HepG2 (cell line): ENCODE measurements around the gene WSB2. TPM values are rescaled to one million over a fixed set of nuclear protein-coding genes. Genes with fewer than 3 reads are reported as not detected.
"Not testable (repeated sequence)": the region's sequence is repeated elsewhere in the genome, so short reads cannot be mapped to it uniquely, and the experiment has no call there.

Experiments
- ATAC-seq: fragments of 200-7000 bp; cut with Tn5 transposase; 3 replicates; pipeline ENCODE4 v1.9.1; 2020; ENCODE audit warnings: mild to moderate bottlenecking, moderate library complexity
- BruUV-seq: library from RNA; stranded (reverse); fragments of 400-500 nt; replicated peaks from 2 replicates; lab custom pipeline; 2021; lab: Mats Ljungman, UMichigan
- CTCF ChIA-PET: fragments of 300-600 bp; formaldehyde crosslinking; extraction: SDS; loops from one replicate; lab custom pipeline; 2021; ENCODE audit warnings: low total read pairs, inconsistent platforms, low intra/inter-chr PET ratio; lab: Yijun Ruan, JAX
- POLR2A ChIA-PET: fragments of 350-600 bp; sonication (Branson Sonifier 250); formaldehyde crosslinking; loops from one replicate; lab custom pipeline; 2020; ENCODE audit warnings: antibody characterized with exemption, inconsistent platforms; lab: Yijun Ruan, JAX
- DNase-seq: peaks from one replicate; pipeline ENCODE4 v3.0.0-alpha.2; 2015; ENCODE audit warnings: low spot score
- FAIRE-seq: peaks from 3 replicates; lab custom pipeline; 2011; peaks lifted over from hg19 to GRCh38; lab: Jason Lieb, UNC
- H2AFZ ChIP-seq: one replicate; pipeline ENCODE4 v1.6.1; 2011; ENCODE audit warnings: low read length, inconsistent platforms
- H3K27ac ChIP-seq: fragments of 300-600 bp; 3 replicates; pipeline ENCODE4 v1.8.0; 2011; ENCODE audit warnings: mixed run types, mild to moderate bottlenecking, mixed read lengths, low read length, inconsistent platforms; ENCODE audit not compliant: insufficient read depth; ENCODE audit errors: extremely low read length
- H3K27me3 ChIP-seq, 2 experiments: fragments of 200-600 bp in 1 of 2; 2 replicates in 1 of 2; 3 replicates in 1 of 2; pipeline versions ENCODE4 v1.6.0 to v1.8.0; 2011; ENCODE audit warnings: low read length in 2 of 2, mild to moderate bottlenecking in 2 of 2, moderate library complexity in 2 of 2, inconsistent platforms in 1 of 2; ENCODE audit not compliant: insufficient read depth in 2 of 2, control insufficient read depth in 1 of 2
- H3K36me3 ChIP-seq, 2 experiments: fragments of 200-600 bp in 1 of 2; replicated peaks in 1 of 2; 2 replicates in 1 of 2; 3 replicates in 1 of 2; pipeline versions ENCODE4 v1.5.1 to v1.8.0; 2011; ENCODE audit warnings: low read length in 2 of 2, inconsistent platforms in 1 of 2; ENCODE audit not compliant: insufficient read depth in 2 of 2, control insufficient read depth in 1 of 2
- H3K4me1 ChIP-seq: 2 replicates; pipeline ENCODE4 v1.5.1; 2012; ENCODE audit warnings: low read length, inconsistent platforms; ENCODE audit not compliant: insufficient read depth
- H3K4me2 ChIP-seq: 2 replicates; pipeline ENCODE4 v1.6.0; 2011; ENCODE audit warnings: low read depth, low read length, inconsistent platforms
- H3K4me3 ChIP-seq, 3 experiments: fragments of 200-600 bp in 1 of 3; sonication (generic), shearing (Covaris generic) in 1 of 3; replicated peaks in 1 of 3; 2 replicates each; pipeline ENCODE4 v1.5.1; 2011 to 2016; ENCODE audit warnings: low read length in 3 of 3, inconsistent platforms in 2 of 3, low read depth in 2 of 3, mild to moderate bottlenecking in 2 of 3, control low read depth in 1 of 3, mixed read lengths in 1 of 3; ENCODE audit not compliant: insufficient read depth in 1 of 3
- H3K79me2 ChIP-seq: one replicate; pipeline ENCODE4 v1.6.1; 2011; ENCODE audit warnings: low read length, inconsistent platforms; ENCODE audit not compliant: insufficient read depth
- H3K9ac ChIP-seq: 2 replicates; pipeline ENCODE4 v1.6.0; 2011; ENCODE audit warnings: mild to moderate bottlenecking, low read depth, low read length, inconsistent platforms; ENCODE audit not compliant: insufficient read depth
- H3K9me3 ChIP-seq: 2 replicates; pipeline ENCODE4 v1.5.1; 2012; ENCODE audit warnings: mild to moderate bottlenecking, low read length
- H4K20me1 ChIP-seq: 2 replicates; pipeline ENCODE4 v1.6.0; 2011; ENCODE audit warnings: inconsistent platforms, mild to moderate bottlenecking, low read length, moderate library complexity; ENCODE audit not compliant: insufficient read depth
- PRDM10 ChIP-seq: sonication (generic); formaldehyde crosslinking; IDR thresholded peaks from 2 replicates; pipeline ENCODE4 v1.4.0; 2020; ENCODE audit warnings: low read depth, missing genetic modification reagents
- SOX13 ChIP-seq, 3 experiments: fragments of 450-650 bp in 1 of 3; sonication (generic) in 1 of 3; formaldehyde crosslinking in 1 of 3; IDR thresholded peaks in 2 of 3; conservative IDR thresholded peaks in 1 of 3; 2 replicates each; pipeline versions ENCODE4 v1.5.0 to v1.6.1; 2016 to 2020; ENCODE audit warnings: antibody characterized with exemption in 1 of 3, mild to moderate bottlenecking in 1 of 3, missing compliant biosample characterization in 1 of 3, missing genetic modification reagents in 1 of 3, moderate library complexity in 1 of 3
- ZBTB34 ChIP-seq: sonication (generic); formaldehyde crosslinking; IDR thresholded peaks from 2 replicates; pipeline ENCODE4 v1.8.0; 2022; ENCODE audit warnings: mild to moderate bottlenecking, missing genetic modification reagents
- ZNF333 ChIP-seq: sonication (generic); formaldehyde crosslinking; IDR thresholded peaks from 2 replicates; pipeline ENCODE4 v1.4.0; 2020; ENCODE audit warnings: mild to moderate bottlenecking, missing genetic modification reagents, borderline replicate concordance
- ZNF781 ChIP-seq: sonication (generic); formaldehyde crosslinking; IDR thresholded peaks from 2 replicates; pipeline ENCODE4 v1.5.1; 2020; ENCODE audit warnings: borderline replicate concordance, mild to moderate bottlenecking, missing genetic modification reagents; ENCODE audit errors: not compliant biosample characterization
- WGBS: methylation state at CpG from one replicate; pipeline ENCODE4 v1.1.6; 2017; ENCODE audit warnings: low lambda C conversion rate; 5-methylcytosine and 5-hydroxymethylcytosine counted together
- in situ Hi-C: cut with HindIII; loops from 2 replicates; pipeline ENCODE4 v1.10.0; 2017; ENCODE audit warnings: low pct_unique_long_range_greater_than_20kb; ENCODE audit not compliant: extremely low pct_ligation_motif_present
- intact Hi-C: fragments of 100-400 bp; cut with micrococcal nuclease; formaldehyde crosslinking; loops from one replicate; pipeline ENCODE4 v1.10.0; 2022; ENCODE audit not compliant: unreplicated experiment
- polyA plus RNA-seq, 8 experiments: library from polyadenylated mRNA; depleted of rRNA in 3 of 8; stranded (reverse) in 7 of 8; unstranded in 1 of 8; fragments of >200 nt; fragmentation: Illumina TruSeq in 4 of 8; extraction: Trizol in 4 of 8; gene quantifications; 2 replicates each; pipeline versions ENCODE4 v1.2.1 to v1.2.3, GENCODE V29; 2011 to 2016; ENCODE audit warnings: low read depth in 4 of 8, missing spikeins in 1 of 8, mixed read lengths in 1 of 8; ENCODE audit not compliant: insufficient read depth in 1 of 8
- total RNA-seq, 5 experiments: library from RNA; depleted of rRNA; stranded (reverse); fragments of >200 nt; fragmentation: Illumina TruSeq; extraction: Trizol; gene quantifications; 2 replicates each; pipeline ENCODE4 v1.2.3, GENCODE V29; 2016; ENCODE audit warnings: low read depth in 1 of 5
- TF ChIP-seq, protein P1 (sequence below), 2 experiments: IDR thresholded peaks; 2 replicates each; pipeline ENCODE4 v1.6.1; 2011 to 2012; ENCODE audit warnings: low read length in 2 of 2, borderline replicate concordance in 1 of 2, low read depth in 1 of 2, mild to moderate bottlenecking in 1 of 2, moderate library complexity in 1 of 2
- TF ChIP-seq, protein P2 (sequence below): sonication (generic); formaldehyde crosslinking; IDR thresholded peaks from 2 replicates; pipeline ENCODE4 v1.4.0; 2020; ENCODE audit warnings: mild to moderate bottlenecking, missing genetic modification reagents

The WSB2 gene
- total and polyA plus RNA-seq, 2 of the 13 experiments (the other 11 are each of a cell fraction or from before 2014, with no cell fraction given): 31.0 to 82.8 TPM

DNA sequence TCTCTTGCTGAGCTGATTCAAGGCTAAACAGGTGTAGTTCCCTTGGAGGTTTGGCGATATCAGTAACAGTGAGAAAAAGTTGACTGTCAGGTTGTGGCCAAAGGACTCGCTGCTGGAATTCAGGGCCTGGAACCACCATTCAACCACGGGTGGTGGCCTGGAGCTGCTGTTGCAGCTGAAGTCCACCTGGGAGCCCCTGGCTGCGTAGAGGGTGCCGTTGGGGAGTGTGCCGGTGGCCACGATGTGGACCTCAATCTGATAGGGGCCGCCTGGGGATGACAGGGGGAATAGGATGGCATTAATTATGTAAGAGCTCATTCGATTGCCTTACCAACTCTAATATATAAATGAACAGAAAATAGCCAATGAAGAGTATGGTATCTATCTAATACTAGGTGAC, 21.2 kb upstream of the WSB2 start (continued):
- TF ChIP-seq, protein P1, sequence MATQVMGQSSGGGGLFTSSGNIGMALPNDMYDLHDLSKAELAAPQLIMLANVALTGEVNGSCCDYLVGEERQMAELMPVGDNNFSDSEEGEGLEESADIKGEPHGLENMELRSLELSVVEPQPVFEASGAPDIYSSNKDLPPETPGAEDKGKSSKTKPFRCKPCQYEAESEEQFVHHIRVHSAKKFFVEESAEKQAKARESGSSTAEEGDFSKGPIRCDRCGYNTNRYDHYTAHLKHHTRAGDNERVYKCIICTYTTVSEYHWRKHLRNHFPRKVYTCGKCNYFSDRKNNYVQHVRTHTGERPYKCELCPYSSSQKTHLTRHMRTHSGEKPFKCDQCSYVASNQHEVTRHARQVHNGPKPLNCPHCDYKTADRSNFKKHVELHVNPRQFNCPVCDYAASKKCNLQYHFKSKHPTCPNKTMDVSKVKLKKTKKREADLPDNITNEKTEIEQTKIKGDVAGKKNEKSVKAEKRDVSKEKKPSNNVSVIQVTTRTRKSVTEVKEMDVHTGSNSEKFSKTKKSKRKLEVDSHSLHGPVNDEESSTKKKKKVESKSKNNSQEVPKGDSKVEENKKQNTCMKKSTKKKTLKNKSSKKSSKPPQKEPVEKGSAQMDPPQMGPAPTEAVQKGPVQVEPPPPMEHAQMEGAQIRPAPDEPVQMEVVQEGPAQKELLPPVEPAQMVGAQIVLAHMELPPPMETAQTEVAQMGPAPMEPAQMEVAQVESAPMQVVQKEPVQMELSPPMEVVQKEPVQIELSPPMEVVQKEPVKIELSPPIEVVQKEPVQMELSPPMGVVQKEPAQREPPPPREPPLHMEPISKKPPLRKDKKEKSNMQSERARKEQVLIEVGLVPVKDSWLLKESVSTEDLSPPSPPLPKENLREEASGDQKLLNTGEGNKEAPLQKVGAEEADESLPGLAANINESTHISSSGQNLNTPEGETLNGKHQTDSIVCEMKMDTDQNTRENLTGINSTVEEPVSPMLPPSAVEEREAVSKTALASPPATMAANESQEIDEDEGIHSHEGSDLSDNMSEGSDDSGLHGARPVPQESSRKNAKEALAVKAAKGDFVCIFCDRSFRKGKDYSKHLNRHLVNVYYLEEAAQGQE (IDR thresholded peaks at IDR 0.05; ENCODE audit: borderline replicate concordance in 1 of 2, low read depth in 1 of 2, low read length in 2 of 2): no peak
- TF ChIP-seq ZNF781 (CRISPR knock-in tag) (no peak), ZBTB34 (CRISPR knock-in tag) (no peak), ZNF333 (CRISPR knock-in tag) (no peak), SOX13 (IDR thresholded peaks at IDR 0.05) (no peak), SOX13 (CRISPR knock-in tag; conservative IDR thresholded peaks at IDR 0.05 in 1 of 2, IDR thresholded peaks at IDR 0.05 in 1 of 2) (no peak), PRDM10 (CRISPR knock-in tag) (no peak)
- TF ChIP-seq, protein P2, sequence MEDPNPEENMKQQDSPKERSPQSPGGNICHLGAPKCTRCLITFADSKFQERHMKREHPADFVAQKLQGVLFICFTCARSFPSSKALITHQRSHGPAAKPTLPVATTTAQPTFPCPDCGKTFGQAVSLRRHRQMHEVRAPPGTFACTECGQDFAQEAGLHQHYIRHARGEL (CRISPR knock-in tag): no peak
- TF ChIP-seq, all 625 proteins: peak for 0

DNA sequence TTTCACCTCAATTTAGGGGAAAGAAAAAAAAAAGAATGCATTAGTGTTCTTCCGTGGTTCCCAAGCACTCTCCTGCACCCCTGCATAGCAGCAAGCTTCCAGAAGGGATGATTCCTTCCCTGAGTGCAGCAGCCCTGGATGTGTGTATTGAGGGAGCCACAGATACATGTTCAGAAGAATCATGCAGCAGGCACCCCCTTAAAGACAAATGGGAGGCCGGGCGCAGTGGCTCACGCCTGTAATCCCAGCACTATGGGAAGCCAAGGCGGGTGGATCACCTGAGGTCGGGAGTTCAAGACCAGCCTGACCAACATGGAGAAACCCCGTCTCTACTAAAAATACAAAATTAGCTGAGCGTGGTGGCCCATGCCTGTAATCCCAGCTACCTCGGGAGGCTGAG, 20.5 kb upstream of the WSB2 start:
- intact Hi-C loops, POLR2A ChIA-PET, H3K79me2 ChIP-seq, DNase-seq, H2AFZ ChIP-seq, H3K27ac ChIP-seq, H3K4me2 ChIP-seq, H3K4me1 ChIP-seq, ATAC-seq, H3K27me3 ChIP-seq, BruUV-seq, FAIRE-seq, in situ Hi-C loops, H3K4me3 ChIP-seq, H3K9ac ChIP-seq, H4K20me1 ChIP-seq, CTCF ChIA-PET, H3K9me3 ChIP-seq: not testable (repeated sequence)
- peaks cover 3 to 20% of the 10 kb centered on the region in 2 experiments; a peak in 3 of 5 replicates for H3K36me3 ChIP-seq
- WGBS: 98% methylated on average over 9 of the region's 9 CpGs
